HL-60/S4 (cell line): ENCODE data around the gene LRP1.

Experiments
- in situ Hi-C: fragments of 300-500 bp; cut with MboI; formaldehyde crosslinking; loops from 2 replicates; pipeline ENCODE4 v1.14.3; 2022; ENCODE audit warnings: low sequenced_read_pairs

Gene LRP1

GRCh38 chr12:57185906-57186508 is 57.7 kb downstream of the LRP1 start:
- in situ Hi-C loops, result loop anchor here (25.0 kb wide), 1 partner anchor 424 kb away; the partner anchor contains the start of genes HSD17B6 and PRIM1

DNA sequence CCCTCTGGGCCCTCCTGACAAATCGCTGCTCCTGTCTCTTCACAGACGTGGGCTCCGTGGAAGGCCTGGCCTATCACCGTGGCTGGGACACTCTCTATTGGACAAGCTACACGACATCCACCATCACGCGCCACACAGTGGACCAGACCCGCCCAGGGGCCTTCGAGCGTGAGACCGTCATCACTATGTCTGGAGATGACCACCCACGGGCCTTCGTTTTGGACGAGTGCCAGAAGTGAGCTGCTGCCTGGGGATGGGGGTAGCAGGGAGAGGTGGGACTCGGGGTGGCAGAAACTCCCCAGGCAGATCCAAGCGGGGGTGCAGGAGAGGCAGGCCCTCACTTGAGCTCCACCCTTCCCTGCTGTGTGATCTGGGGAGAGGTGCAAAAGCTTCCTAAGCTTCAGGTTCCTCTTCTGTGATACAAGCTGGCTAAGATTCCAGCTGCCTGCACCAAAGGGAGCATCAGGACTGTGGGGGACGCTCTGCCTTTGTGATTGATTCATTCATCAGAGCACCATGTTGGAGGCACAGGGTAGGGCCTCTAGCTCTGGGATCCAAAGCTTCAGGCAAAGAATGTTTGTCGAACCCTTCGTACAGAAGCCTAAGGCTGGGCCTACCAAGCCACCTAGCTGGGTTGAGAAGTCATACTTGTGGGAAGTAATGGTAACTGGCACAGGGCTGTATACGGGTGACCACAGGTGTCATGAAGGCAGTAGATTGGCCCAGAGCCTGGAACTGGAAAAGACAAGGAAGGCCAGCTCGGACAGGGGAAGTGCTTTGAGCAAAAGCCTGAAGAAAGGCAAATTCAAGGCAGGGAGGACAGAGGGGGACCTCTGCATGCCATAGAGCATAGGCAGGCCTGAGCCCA is 59.2 kb downstream of the LRP1 start:
- in situ Hi-C loops, result loop anchor here (25.0 kb wide), 1 partner anchor 425 kb away; the partner anchor contains the start of genes HSD17B6 and PRIM1

- in situ Hi-C loops, result loop anchor here (25.0 kb wide), 1 partner anchor 426 kb away; the partner anchor contains the start of genes HSD17B6 and PRIM1
These were observed 59.8 kb downstream of the LRP1 start for GRCh38 chr12:57188090-57188425.

DNA sequence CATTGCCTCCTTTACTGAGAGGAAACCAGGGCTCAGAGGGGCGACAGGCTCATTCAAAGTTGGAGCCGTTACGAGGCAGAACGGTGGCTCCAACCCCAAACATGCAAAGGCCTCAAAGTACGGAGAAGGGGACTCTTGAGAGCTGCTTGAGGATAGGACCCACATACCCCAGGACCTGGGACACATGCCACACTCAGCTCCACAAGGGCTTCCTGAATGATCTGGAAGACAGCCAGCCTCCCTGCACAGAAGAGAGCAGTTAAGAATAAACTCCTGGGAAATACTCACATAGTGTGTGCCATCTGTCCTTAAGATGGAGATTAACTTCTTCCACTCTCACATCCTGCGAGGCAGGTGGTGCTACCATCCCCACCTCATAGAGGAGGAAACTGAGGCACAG is 61.8 kb downstream of the LRP1 start:
- in situ Hi-C loops, result loop anchor here (25.0 kb wide), 1 partner anchor 428 kb away; the partner anchor contains the start of genes HSD17B6 and PRIM1

GRCh38 chr12:57190821-57191220 is 62.5 kb downstream of the LRP1 start:
- in situ Hi-C loops, result loop anchor here (25.0 kb wide), 1 partner anchor 429 kb away; the partner anchor contains the start of genes HSD17B6 and PRIM1

GRCh38 chr12:57191410-57191809 is 63.1 kb downstream of the LRP1 start:
- in situ Hi-C loops, result loop anchor here (25.0 kb wide), 1 partner anchor 429 kb away; the partner anchor contains the start of genes HSD17B6 and PRIM1

DNA sequence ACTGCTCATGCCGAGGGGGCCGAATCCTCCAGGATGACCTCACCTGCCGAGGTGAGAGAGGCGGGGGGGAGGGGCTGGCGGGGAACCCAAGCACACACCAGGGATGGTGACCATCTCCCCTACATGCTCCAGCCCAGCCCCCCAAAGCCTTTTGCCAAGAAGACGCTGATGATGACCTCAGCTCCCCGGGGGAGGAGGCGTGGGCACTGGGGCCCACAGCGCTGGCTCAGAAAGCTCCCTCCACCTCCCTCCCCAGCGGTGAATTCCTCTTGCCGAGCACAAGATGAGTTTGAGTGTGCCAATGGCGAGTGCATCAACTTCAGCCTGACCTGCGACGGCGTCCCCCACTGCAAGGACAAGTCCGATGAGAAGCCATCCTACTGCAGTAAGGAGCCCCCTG is 64.6 kb downstream of the LRP1 start:
- in situ Hi-C loops, result loop anchor here (25.0 kb wide), 1 partner anchor 431 kb away; the partner anchor contains the start of genes HSD17B6 and PRIM1

- in situ Hi-C loops, result loop anchor here (25.0 kb wide), 1 partner anchor 431 kb away; the partner anchor contains the start of genes HSD17B6 and PRIM1
These were observed 65.5 kb downstream of the LRP1 start for GRCh38 chr12:57193706-57194245.

DNA sequence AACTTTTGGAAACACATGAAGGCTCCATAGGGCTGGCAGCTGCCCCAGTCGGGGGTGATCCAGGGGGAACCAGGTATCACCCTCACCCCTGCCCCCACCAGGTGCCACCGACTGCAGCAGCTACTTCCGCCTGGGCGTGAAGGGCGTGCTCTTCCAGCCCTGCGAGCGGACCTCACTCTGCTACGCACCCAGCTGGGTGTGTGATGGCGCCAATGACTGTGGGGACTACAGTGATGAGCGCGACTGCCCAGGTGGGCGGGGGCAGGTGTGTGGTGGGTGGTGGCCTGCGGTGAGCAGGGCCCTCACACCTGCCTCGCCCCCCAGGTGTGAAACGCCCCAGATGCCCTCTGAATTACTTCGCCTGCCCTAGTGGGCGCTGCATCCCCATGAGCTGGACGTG is 66.0 kb downstream of the LRP1 start:
- in situ Hi-C loops, result loop anchor here (25.0 kb wide), 1 partner anchor 432 kb away; the partner anchor contains the start of genes HSD17B6 and PRIM1

- in situ Hi-C loops, result loop anchor here (25.0 kb wide), 1 partner anchor 433 kb away; the partner anchor contains the start of genes HSD17B6 and PRIM1
These were observed 66.9 kb downstream of the LRP1 start for GRCh38 chr12:57195186-57195585.

DNA sequence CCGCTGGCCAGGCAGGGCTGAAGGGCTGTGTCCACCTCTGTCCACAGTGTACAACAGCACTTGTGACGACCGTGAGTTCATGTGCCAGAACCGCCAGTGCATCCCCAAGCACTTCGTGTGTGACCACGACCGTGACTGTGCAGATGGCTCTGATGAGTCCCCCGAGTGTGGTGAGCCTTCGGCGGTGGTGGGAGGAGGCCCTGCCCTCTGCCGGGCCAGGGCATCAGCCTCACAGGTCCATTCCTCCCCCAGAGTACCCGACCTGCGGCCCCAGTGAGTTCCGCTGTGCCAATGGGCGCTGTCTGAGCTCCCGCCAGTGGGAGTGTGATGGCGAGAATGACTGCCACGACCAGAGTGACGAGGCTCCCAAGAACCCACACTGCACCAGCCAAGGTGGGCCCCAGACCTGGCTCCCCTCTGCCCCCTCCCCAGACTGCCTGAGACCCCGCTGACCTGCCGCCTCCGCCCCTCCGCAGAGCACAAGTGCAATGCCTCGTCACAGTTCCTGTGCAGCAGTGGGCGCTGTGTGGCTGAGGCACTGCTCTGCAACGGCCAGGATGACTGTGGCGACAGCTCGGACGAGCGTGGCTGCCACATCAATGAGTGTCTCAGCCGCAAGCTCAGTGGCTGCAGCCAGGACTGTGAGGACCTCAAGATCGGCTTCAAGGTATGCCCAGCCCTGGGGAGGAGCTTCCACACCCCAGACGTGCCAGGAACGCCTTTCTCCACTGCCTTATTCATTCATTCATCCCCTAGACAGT is 67.5 kb downstream of the LRP1 start:
- in situ Hi-C loops, result loop anchor here (25.0 kb wide), 1 partner anchor 433 kb away; the partner anchor contains the start of genes HSD17B6 and PRIM1

- in situ Hi-C loops, result loop anchor here (25.0 kb wide), 1 partner anchor 434 kb away; the partner anchor contains the start of genes HSD17B6 and PRIM1
These were observed 68.2 kb downstream of the LRP1 start for GRCh38 chr12:57196439-57196838.

GRCh38 chr12:57196956-57197355 is 68.7 kb downstream of the LRP1 start:
- in situ Hi-C loops, result loop anchor here (25.0 kb wide), 1 partner anchor 435 kb away; the partner anchor contains the start of genes HSD17B6 and PRIM1

DNA sequence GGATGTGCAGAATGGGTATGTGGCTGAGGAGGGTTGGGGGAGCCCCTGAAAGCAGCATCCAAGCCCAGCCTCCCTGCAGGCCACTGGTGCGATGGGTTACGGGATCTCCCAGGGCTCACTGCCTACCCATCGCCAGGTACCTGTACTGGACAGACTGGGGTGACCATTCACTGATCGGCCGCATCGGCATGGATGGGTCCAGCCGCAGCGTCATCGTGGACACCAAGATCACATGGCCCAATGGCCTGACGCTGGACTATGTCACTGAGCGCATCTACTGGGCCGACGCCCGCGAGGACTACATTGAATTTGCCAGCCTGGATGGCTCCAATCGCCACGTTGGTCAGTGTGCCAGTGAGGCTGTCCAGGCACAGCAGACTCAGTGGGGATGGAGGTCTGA is 70.0 kb downstream of the LRP1 start:
- in situ Hi-C loops, result loop anchor here (25.0 kb wide), 1 partner anchor 436 kb away; the partner anchor contains the start of genes HSD17B6 and PRIM1

DNA sequence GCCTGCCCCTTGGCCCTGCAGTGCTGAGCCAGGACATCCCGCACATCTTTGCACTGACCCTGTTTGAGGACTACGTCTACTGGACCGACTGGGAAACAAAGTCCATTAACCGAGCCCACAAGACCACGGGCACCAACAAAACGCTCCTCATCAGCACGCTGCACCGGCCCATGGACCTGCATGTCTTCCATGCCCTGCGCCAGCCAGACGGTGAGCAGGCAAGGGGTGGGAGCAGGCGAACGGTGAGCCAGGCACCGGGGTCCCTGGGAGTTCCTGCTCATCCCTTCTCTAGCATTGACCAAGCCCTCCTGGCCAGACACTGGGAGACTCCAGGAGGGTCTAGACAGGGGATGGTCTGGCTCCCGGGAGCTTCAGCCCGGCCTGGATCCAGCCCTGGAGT is 70.9 kb downstream of the LRP1 start:
- in situ Hi-C loops, result loop anchor here (25.0 kb wide), 1 partner anchor 437 kb away; the partner anchor contains the start of genes HSD17B6 and PRIM1

- in situ Hi-C loops, result no loop called here
These were observed 72.2 kb downstream of the LRP1 start for GRCh38 chr12:57200497-57200896.

DNA sequence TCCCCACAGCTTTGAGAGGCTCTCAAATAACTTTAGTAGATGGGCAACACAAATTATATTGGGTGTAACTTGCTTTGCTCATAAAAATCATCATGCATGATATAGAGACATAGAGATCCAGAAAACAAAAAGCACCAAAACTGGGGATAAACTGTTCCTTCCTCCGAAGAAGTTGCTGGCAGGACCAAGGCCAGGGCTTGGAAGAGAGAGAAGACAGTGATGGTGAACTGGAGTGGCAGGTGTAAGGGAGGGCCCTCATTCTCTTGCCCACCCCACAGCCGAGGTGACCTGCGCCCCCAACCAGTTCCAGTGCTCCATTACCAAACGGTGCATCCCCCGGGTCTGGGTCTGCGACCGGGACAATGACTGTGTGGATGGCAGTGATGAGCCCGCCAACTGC is 72.9 kb downstream of the LRP1 start:
- in situ Hi-C loops, result no loop called here

DNA sequence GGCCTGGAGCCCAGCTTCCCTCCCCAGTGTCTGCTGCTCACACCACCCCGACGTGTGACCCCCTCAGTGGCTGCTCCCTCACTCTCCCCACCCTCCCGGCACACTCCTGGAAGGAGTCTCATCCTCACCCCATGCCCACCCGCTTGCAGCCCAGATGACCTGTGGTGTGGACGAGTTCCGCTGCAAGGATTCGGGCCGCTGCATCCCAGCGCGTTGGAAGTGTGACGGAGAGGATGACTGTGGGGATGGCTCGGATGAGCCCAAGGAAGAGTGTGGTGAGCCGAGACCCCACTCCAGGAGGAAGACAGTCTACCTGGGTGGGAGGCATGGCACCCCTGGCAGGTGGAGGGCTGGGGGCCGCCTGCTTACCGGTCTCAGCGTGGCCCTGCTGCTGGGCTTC is 73.3 kb downstream of the LRP1 start:
- in situ Hi-C loops, result no loop called here

DNA sequence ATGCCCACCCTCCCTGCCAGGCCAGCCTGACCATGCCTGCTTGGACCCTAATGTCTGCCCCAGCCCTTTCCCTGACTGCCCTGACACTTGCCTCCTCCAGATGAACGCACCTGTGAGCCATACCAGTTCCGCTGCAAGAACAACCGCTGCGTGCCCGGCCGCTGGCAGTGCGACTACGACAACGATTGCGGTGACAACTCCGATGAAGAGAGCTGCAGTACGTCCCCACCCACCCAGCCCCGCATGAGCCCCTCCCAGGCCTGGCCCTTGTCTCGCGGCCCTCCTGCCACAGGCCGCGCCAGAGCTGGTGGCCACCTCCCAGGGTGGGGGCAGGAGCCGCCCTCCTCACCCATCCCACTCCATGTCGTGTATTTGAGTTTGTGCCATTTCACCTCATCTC is 74.0 kb downstream of the LRP1 start:
- in situ Hi-C loops, result no loop called here

DNA sequence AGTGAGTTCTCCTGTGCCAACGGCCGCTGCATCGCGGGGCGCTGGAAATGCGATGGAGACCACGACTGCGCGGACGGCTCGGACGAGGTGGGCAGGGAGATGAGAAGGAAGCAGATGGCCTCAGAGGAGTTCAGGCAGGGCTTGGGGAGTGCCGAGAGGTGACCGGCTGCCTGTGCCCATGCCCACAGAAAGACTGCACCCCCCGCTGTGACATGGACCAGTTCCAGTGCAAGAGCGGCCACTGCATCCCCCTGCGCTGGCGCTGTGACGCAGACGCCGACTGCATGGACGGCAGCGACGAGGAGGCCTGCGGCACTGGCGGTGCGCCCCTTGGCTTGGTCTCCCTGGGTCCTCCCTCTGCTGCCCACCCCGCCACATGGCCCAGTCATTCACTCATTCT is 74.9 kb downstream of the LRP1 start:
- in situ Hi-C loops, result no loop called here
